HL-60 (cell line): ENCODE results near the gene CSN3.

Experiments used
- CTCF ChIP-seq: IDR thresholded peaks from one replicate; pipeline ENCODE4 v1.5.1; 2011; ENCODE audit warnings: low read length, control low read depth, inconsistent platforms; ENCODE audit not compliant: insufficient read depth
- POLR2AphosphoS5 ChIP-seq: IDR thresholded peaks from 2 replicates; pipeline ENCODE4 v1.6.1; 2012; ENCODE audit warnings: low read depth
- TF ChIP-seq, protein P1 (sequence below): IDR thresholded peaks from 2 replicates; pipeline ENCODE4 v1.6.1; 2012; ENCODE audit warnings: low read depth; ENCODE audit not compliant: insufficient replicate concordance

DNA sequence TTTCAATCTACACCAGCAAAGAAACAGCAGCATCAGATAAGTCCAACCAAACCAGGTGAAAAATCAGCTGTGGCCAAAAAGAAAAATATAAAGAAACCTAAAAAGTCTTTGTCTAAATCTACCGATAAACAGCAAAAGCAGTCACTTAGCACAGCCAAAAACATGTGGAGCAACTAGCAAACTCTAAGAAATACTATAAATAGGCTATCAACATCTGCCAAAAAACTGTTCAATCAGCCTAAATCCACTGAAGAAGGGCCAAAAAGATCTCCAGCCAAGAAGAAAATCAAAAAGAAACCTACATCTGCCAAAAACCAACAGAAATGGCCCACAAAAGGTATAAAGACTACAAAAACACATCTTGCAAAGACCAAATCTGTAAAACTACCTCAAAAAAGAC lies 55.7 kb downstream of the CSN3 start:
- TF ChIP-seq CTCF (no peak), POLR2AphosphoS5 (no peak)
- TF ChIP-seq, protein P1, sequence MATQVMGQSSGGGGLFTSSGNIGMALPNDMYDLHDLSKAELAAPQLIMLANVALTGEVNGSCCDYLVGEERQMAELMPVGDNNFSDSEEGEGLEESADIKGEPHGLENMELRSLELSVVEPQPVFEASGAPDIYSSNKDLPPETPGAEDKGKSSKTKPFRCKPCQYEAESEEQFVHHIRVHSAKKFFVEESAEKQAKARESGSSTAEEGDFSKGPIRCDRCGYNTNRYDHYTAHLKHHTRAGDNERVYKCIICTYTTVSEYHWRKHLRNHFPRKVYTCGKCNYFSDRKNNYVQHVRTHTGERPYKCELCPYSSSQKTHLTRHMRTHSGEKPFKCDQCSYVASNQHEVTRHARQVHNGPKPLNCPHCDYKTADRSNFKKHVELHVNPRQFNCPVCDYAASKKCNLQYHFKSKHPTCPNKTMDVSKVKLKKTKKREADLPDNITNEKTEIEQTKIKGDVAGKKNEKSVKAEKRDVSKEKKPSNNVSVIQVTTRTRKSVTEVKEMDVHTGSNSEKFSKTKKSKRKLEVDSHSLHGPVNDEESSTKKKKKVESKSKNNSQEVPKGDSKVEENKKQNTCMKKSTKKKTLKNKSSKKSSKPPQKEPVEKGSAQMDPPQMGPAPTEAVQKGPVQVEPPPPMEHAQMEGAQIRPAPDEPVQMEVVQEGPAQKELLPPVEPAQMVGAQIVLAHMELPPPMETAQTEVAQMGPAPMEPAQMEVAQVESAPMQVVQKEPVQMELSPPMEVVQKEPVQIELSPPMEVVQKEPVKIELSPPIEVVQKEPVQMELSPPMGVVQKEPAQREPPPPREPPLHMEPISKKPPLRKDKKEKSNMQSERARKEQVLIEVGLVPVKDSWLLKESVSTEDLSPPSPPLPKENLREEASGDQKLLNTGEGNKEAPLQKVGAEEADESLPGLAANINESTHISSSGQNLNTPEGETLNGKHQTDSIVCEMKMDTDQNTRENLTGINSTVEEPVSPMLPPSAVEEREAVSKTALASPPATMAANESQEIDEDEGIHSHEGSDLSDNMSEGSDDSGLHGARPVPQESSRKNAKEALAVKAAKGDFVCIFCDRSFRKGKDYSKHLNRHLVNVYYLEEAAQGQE = no peak
